NCI-H2196 (cell line): ENCODE measurements around the gene TBX1.

Source experiments
- DNase-seq: peaks from one replicate; lab custom pipeline; 2025; ENCODE audit not compliant: unreplicated experiment; lab: John Stamatoyannopoulos, UW

The TBX1 gene

DNA sequence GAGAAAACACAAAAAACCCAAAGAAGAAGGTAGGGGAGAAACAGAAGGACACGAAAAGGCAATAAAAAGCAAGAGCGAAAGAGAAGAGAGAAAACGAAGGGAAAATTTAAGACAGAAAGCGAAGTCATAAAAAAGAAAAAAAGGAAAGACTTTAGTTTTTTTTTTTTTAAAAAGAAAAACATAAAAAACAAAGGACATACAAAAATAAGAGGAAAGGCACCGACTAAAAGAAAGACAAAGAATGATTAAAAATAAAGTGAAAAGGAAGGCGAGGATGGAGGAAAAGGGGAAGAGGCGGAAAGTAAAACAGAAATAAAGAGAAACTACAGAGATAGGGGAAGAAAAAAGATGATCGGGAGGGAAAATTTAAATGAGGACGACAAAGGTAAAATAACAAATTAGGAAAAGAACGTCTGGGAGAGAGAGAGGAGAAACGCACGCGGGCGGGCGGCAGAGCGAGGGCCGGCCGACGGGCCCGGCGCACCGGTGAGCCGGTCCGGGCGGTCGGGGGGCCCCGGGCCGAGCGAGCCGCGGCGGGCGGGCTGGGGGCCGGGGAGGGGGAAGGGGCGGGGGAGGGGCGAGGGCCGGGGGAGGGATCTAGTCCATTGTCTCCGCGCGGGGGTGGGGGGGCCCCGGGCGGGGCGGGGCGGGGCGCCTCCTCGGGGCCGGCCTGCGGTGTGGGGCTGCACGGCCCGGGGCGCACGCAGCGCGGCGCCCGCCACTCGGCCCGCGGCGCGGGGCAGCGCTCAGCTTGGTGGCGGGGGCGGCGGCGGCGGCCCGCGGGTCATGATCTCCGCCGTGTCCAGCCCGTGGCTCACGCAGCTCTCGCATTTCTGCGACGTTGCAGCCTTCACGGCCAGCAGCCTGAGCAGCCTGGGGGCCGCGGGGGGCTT, at the start of gene TBX1:
TBX1 (plus strand) TSS at position 721 of the 893 bp plus-strand sequence; CDS start at position 787, 66 bp downstream.
- peak; percentile 1 for DNase-seq

GRCh38 chr22:19713245-19713644, 47.3 kb upstream of the TBX1 start:
- DNase-seq = no peak

DNA sequence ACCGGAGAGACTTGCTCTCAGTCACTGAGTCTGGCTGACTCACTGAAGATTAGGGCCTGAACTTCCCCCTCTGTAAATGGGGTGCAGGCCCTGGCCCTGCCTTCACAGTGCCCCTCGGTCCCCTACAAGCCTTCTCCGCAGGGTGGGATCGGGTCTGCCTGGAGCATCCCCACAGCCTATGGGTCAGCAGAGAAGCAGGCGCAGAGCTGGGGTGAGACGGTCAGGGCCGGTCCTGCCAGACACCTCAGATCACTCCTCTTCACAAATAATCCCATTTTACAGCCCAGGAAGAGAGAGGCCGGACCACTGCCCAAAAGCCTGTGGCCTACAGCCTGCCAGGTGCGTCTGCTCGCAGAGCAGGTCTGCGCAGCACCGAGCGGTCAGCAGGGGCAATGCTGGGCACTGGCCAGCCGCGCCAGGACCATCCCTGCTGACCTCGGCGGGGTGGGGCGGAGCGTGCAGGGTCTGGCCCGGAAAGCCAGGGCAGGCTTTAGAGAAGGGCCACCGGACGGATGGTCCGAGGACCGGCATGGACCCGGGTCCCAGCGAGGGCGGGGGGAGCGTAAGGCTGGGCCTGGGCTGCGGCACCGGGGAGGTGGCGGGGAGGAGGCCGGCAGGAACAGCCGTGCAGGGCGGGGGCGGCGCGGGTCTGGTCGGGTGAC, 46.8 kb upstream of the TBX1 start:
- DNase-seq = no peak

DNA sequence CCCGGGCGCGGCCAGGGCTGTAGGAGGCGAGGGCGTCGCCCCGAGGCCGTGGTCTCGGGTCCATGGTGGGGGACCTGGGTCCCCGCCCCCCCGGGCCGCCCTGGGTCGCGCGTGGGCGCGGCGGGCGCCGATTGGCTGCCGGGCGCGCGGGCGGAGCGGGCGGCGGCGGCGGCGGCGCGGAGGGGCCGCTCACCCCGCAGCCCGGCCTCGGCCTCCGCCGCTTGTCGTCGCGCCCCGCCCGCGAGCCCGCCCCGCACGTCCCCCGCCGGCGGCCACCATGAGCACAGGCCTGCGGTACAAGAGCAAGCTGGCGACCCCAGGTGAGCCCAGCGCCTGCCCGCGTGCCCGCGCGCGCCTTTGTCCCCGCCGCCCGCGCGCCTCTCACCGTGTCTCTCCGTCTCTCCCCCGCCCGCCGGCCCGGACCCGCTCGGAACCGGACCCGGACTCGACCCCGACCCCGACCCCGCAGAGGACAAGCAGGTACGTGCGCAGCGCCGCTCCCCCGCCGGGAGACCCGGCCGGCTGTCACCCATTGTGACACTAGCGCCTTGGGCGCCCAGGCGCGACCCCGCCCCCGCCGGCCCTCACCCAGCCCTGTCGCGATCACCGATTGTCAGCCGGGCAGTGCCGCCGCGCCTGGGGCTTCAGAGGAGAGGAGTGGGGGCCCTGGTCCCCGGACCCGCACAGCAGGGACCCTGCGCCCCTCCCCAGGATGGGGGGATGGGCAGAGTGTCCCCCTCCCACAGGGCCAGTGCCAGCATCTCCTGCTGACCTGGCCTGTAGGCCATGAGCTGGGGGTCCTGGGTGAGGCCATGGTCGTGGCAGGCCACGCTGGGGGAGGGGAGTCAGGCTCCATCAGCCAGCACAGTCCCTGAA, 46.0 kb upstream of the TBX1 start, which contains the start of gene SEPTIN5:
SEPTIN5 (plus strand) TSS at position 192 of the 876 bp plus-strand sequence; CDS start at position 278, 86 bp downstream.
- no peak for DNase-seq

GRCh38 chr22:19715188-19715930, 45.2 kb upstream of the TBX1 start:
- no peak for DNase-seq

DNA sequence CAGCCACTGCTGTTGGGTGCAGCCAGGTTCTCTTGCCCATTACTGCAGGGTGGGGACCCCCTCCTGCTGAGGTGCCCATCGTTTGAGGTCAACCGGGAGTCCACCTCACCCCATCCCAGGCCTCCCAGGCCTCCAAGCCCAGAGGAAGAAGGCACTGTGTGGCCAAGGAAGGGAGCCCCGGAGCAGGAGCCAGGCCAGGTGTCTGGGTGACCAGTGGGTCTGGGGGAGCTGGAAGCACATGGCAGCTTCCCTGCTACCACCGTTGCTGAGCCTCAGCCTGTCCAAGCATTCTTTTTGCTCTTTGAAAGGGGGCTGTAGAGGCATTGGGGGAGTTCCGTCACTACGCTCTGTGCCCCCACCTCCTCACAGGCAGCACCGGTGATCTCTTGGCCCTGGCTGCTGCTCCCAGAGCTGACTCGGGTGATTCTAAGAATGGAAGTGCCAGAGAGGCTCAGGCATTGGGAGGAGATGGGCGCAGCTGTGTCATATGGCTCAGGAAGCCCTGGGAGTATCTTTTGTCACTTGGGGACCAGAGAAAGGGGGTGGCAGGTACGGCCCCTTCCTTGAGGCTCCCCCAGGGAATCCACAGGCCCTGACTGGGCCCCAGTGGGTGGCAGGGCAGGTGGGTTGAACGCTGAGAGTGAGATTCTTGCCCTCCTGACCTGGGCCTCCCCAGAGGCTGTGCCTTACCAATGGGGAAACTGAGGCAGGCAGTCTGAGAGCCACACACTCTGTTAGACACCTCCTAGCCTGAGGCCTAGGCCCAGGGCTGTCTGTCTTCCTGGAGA, 44.3 kb upstream of the TBX1 start:
- no peak for DNase-seq

DNA sequence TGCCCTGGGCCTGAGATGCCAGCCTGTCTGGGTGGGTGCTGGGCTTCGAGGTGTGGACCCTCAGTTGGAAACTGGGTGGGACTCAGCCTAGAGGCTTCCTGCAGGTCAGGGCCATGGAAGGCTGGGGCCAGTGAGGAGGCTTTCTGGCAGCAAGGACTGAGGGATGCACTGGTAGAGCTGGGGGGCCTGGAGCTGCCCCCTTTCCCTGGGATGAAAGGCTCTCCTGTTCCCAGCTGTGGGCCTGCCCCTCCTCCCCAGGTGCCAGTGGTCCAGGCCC, 43.8 kb upstream of the TBX1 start:
- DNase-seq = no peak

GRCh38 chr22:19717181-19717580, 43.4 kb upstream of the TBX1 start:
- no peak for DNase-seq

DNA sequence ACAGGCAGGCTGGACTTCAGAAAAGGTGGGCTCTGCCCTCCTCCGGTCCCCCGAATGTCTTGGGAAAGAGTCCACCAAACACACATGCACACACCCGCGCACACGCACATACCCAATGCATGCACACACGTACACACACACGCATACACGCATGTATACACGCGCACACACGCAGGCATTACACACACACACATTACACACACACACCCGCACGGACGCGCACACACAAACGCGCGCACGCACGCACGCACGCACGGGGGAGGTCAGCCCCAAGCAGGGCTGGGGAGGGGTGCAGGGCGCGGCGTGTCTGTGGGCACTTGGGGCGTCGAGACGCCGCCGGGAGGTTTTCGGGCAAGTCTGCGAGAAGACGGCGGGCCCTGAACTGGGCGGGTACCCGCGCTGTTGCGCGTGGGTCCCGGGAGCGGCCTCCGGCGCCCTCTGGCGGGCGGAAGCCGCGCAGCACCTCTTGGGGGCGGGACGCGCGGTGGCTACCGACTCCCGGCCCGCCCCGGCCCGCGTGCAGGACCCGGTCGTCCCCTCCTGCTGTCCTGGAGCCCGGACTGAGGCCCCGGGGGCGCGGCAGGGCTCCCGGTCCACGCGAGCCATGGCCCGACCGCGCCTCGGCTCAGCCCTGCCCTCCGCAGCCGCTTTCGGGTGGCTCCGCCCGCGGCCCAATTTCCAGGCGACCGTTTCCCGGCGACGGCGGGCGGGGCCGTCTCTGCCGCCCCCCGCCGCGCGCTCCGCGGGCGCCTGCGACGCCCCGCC, 42.7 kb upstream of the TBX1 start:
- DNase-seq = peak; percentile 54

DNA sequence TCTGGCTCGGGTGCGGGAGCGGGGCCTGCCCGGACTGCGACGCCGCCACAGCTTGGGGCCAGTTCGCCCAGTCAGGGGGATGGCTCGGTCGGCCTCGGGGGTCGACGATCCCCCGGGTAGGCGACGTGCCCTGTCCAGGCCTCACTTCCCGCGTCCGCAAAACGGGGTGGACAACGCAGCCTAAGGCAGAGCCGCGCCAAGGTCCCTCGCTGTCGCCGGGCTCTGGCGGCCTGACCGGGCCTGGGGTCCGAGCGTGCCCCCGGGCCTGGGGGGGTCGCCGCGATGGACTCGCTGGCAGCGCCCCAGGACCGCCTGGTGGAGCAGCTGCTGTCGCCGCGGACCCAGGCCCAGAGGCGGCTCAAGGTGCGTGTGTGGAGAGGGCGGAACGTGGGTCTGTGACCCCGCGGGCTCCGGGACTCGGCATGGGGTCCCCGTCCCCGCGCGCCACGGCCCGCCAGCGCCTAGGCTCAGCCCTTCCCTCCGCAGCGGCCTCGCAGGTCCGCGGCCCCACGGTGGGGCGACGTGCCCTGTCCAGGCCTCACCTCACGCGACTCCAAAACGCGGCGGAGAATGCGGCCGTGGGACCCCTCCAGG, 42.0 kb upstream of the TBX1 start:
- no peak for DNase-seq

- no peak for DNase-seq
Observed at GRCh38 chr22:19719050-19719482, 41.5 kb upstream of the TBX1 start.

DNA sequence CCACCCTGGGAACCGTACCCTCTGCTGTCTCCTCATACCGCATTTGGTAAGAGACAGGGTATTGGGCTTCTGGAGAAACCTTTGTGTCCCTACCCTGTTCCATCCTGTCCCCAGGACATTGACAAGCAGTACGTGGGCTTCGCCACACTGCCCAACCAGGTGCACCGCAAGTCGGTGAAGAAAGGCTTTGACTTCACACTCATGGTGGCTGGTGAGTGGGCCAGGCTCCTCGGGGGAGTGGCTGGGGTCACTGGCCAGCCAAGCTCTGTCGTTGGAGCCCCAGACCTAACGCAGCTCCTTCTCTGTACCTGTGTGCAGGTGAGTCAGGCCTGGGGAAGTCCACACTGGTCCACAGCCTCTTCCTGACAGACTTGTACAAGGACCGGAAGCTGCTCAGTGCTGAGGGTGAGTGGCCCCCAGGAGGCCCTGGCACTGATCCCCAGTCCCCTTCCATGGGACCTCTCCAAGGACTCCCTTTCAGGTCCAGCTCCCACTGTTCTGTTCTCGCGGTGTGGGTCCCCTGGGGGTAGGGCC, 41.0 kb upstream of the TBX1 start:
- no peak for DNase-seq

DNA sequence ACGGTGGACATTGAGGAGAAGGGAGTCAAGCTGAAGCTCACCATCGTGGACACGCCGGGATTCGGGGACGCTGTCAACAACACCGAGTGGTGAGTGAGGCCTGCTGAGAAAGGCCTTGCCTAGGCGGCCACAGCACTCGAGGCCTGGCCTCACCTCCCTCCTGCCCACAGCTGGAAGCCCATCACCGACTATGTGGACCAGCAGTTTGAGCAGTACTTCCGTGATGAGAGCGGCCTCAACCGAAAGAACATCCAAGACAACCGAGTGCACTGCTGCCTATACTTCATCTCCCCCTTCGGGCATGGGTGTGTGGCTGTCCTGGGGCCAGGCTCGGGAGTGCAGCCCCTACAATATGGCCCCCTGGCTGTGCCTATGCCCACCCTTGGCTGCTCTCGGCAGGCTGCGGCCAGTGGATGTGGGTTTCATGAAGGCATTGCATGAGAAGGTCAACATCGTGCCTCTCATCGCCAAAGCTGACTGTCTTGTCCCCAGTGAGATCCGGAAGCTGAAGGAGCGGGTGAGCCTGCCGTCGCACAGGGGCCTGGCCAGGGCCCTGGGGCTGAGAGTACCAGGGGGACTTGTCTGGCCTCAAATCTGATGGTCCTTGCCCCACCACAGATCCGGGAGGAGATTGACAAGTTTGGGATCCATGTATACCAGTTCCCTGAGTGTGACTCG, 40.3 kb upstream of the TBX1 start:
- no peak for DNase-seq

- DNase-seq = no peak
Observed at GRCh38 chr22:19720999-19721329, 39.6 kb upstream of the TBX1 start.

- no peak for DNase-seq
Observed at GRCh38 chr22:19721330-19722177, 39.0 kb upstream of the TBX1 start.

DNA sequence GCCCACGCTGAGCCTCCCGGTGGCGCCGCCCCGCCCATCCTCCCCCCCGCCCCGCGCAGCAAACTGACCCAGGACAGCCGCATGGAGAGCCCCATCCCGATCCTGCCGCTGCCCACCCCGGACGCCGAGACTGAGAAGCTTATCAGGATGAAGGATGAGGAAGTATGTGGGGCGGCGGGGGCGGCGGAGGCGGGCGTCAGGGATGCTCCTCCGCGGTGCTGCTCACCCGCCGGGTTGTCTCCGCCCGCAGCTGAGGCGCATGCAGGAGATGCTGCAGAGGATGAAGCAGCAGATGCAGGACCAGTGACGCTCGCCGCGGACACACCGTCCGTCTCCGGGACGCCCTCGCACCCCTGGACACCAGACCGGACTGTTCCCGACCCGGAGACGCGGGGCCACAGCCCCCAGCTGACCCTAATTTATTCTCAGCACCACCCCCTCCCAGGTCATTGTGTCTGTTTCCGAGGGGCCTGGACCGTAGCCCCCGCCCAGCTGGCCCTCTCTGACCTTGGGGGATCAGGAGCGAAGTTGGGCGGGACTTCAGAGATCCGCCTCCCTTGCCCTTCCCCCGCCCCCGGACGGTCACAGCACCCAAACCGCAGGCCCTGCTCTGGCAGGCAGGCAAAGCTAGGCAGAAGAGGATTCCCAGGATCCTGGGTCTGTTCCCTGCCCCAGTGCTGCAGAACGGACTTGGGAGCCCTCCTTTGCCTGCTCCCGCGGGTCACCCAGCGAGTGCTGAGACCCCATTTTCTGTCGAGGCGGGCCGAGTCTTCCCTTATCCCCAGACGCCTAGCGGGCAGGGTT, 38.2 kb upstream of the TBX1 start:
- no peak for DNase-seq

GRCh38 chr22:19722982-19723231, 37.7 kb upstream of the TBX1 start:
- no peak for DNase-seq
